Transverse colon (tissue), 4 donors: Measurements from ENCODE around the gene C10orf95. TPM values are rescaled to one million over a fixed set of nuclear protein-coding genes. Genes with fewer than 3 reads are reported as not detected.

Source experiments
- DNase-seq: peaks from one replicate; pipeline ENCODE4 v3.0.0-alpha.2; 2019
- H3K27ac ChIP-seq, 4 donors: fragments of 200-600 bp; sonication (generic); 2 replicates each; pipeline ENCODE4 v1.5.1; 2016 to 2018; ENCODE audit warnings: inconsistent platforms in 4 of 4
- H3K27me3 ChIP-seq: fragments of 200-600 bp; sonication (generic); 2 replicates; pipeline ENCODE4 v1.5.1; 2017; ENCODE audit warnings: inconsistent platforms
- H3K36me3 ChIP-seq, 4 donors: fragments of 200-600 bp; sonication (generic); 2 replicates each; pipeline ENCODE4 v1.5.1; 2017 to 2019; ENCODE audit warnings: inconsistent platforms in 4 of 4
- H3K4me1 ChIP-seq, 4 donors: fragments of 200-600 bp; sonication (generic); 2 replicates each; pipeline ENCODE4 v1.5.1; 2017 to 2020; ENCODE audit warnings: inconsistent platforms in 4 of 4
- H3K4me3 ChIP-seq, 4 donors: fragments of 200-600 bp; sonication (generic); 1 replicate in 1 of 4; 2 replicates in 3 of 4; pipeline versions ENCODE4 v1.5.1 to v1.6.1; 2017 to 2019; ENCODE audit warnings: inconsistent platforms in 4 of 4
- H3K9me3 ChIP-seq, 2 donors: fragments of 200-600 bp; sonication (generic); 2 replicates each; pipeline ENCODE4 v1.5.1; 2017 to 2019; ENCODE audit warnings: inconsistent platforms in 2 of 2
- CTCF ChIP-seq, 5 experiments: fragments of 200-600 bp in 3 of 5; fragments of 450-650 bp in 2 of 5; sonication (generic) in 3 of 5; IDR thresholded peaks; 1 replicate in 2 of 5; 2 replicates in 3 of 5; pipeline ENCODE4 v1.5.1; 2016 to 2017; ENCODE audit warnings: antibody characterized with exemption in 5 of 5, inconsistent platforms in 3 of 5, mild to moderate bottlenecking in 2 of 5, moderate library complexity in 1 of 5
- EP300 ChIP-seq: sonication (generic); formaldehyde crosslinking; IDR thresholded peaks from one replicate; pipeline ENCODE4 v1.6.1; 2017; ENCODE audit warnings: antibody characterized with exemption, low read depth
- POLR2A ChIP-seq: fragments of 450-650 bp; IDR thresholded peaks from one replicate; pipeline ENCODE4 v1.6.1; 2016; ENCODE audit warnings: antibody characterized with exemption, mild to moderate bottlenecking, moderate library complexity
- POLR2AphosphoS5 ChIP-seq, 3 donors: sonication (generic); formaldehyde crosslinking; IDR thresholded peaks; one replicate each; pipeline ENCODE4 v1.6.1; 2016; ENCODE audit warnings: antibody characterized with exemption in 3 of 3
- WGBS, 2 donors: methylation state at CpG; one replicate each; pipeline ENCODE4 v1.1.5; 2018; ENCODE audit warnings: low coverage in 1 of 2; 5-methylcytosine and 5-hydroxymethylcytosine counted together
- in situ Hi-C, 4 donors: fragments of 200-750 bp; cut with MboI; loops; one replicate each; pipeline versions ENCODE4 v1.15.0 to v1.15.1; 2017; ENCODE audit warnings: low sequenced_read_pairs in 3 of 4, low pct_ligation_motif_present in 1 of 4, low pct_unique_long_range_greater_than_20kb in 1 of 4
- intact Hi-C: fragments of 100-400 bp; cut with DNase I; formaldehyde crosslinking; loops from one replicate; pipeline ENCODE4 v1.15.1; 2023; ENCODE audit warnings: low total_unique reads
- total RNA-seq, 4 donors: library from RNA; depleted of rRNA; stranded (reverse); fragments of >200 nt; gene quantifications; one replicate each; pipeline ENCODE4 v1.1.0, GENCODE V29; 2016

C10orf95 gene
- total RNA-seq, 4 donors from 2014 or later, result 0.48 to 34.4 (median 1.1) TPM

GRCh38 chr10:102435133-102435497, 16.2 kb downstream of the C10orf95 start:
- peaks cover 23% of the 10 kb centered on the region for H3K27me3 ChIP-seq
- TF ChIP-seq CTCF (IDR thresholded peaks at IDR 0.05) (no peak), POLR2A (no peak), EP300 (no peak), POLR2AphosphoS5 (IDR thresholded peaks at IDR 0.05) (no peak)
- WGBS, 2 donors, result 40 to 71% methylated on average over 1 to 5 of the region's 5 CpGs
- in situ Hi-C loops (no loop called here), intact Hi-C loops (no loop called here)
- H3K4me1 ChIP-seq, result peaks cover 7 to 37% (median 14%) of the 10 kb centered on the region in 4 donors
- no peak for DNase-seq
- H3K36me3 ChIP-seq, result no peaks in the 10 kb centered on the region
- peak overlapping the region in 2 of 4 donors; percentile 9 to 28 for H3K4me3 ChIP-seq
- H3K9me3 ChIP-seq, result no peaks in the 10 kb centered on the region
- H3K27ac ChIP-seq, result peak overlapping the region; percentile 31 to 51 (median 42)

GRCh38 chr10:102434394-102435132, 16.8 kb downstream of the C10orf95 start:
- no peaks in the 10 kb centered on the region for H3K9me3 ChIP-seq
- peaks cover 23% of the 10 kb centered on the region for H3K27me3 ChIP-seq
- H3K4me3 ChIP-seq, result no peak overlapping the region
- DNase-seq, result no peak
- 29% methylated on average over 9 of the region's 9 CpGs; no CpG with 5 or more reads in 1 of the 2 donors for WGBS, 2 donors
- no peak for TF ChIP-seq CTCF (IDR thresholded peaks at IDR 0.05)
- no peak for TF ChIP-seq EP300
- no peak for TF ChIP-seq POLR2A
- no peak for TF ChIP-seq POLR2AphosphoS5 (IDR thresholded peaks at IDR 0.05)
- peak overlapping the region; percentile 31 to 51 (median 42) for H3K27ac ChIP-seq
- in situ Hi-C loops (no loop called here), intact Hi-C loops (no loop called here)
- no peaks in the 10 kb centered on the region for H3K36me3 ChIP-seq
- peaks cover 7 to 37% (median 14%) of the 10 kb centered on the region in 4 donors for H3K4me1 ChIP-seq

GRCh38 chr10:102433619-102434046, 17.7 kb downstream of the C10orf95 start:
- 46 to 50% methylated on average over 1 to 5 of the region's 5 CpGs for WGBS, 2 donors
- Histone ChIP-seq H3K4me3 (no peak overlapping the region), H3K27ac (peak overlapping the region in 1 of 4 donors; percentile 1), H3K9me3 (no peaks in the 10 kb centered on the region), H3K4me1 (peaks cover 7 to 37% (median 14%) of the 10 kb centered on the region in 4 donors), H3K27me3 (peaks cover 23% of the 10 kb centered on the region), H3K36me3 (no peaks in the 10 kb centered on the region)
- DNase-seq, result no peak
- in situ Hi-C loops, result no loop called here
- intact Hi-C loops, result no loop called here
- TF ChIP-seq POLR2AphosphoS5 (IDR thresholded peaks at IDR 0.05), result no peak
- TF ChIP-seq EP300, result no peak
- TF ChIP-seq CTCF (IDR thresholded peaks at IDR 0.05), result no peak
- TF ChIP-seq POLR2A, result no peak

GRCh38 chr10:102432162-102432950, 19.0 kb downstream of the C10orf95 start, which contains the start of gene CUEDC2:
Gene CUEDC2 (minus strand): TSS chr10:102432574. CDS start chr10:102425188, 7,386 bp downstream.
- Histone ChIP-seq H3K9me3 (no peaks in the 10 kb centered on the region), H3K4me3 (peak within 1 kb of the TSS; percentile 68 to 99 (median 83)), H3K36me3 (no peaks in the 10 kb centered on the region), H3K4me1 (peaks cover 7 to 37% (median 14%) of the 10 kb centered on the region in 4 donors), H3K27me3 (peaks cover 23% of the 10 kb centered on the region), H3K27ac (peak within 1 kb of the TSS; percentile 83 to 87 (median 84))
- 0% methylated on average over 2 to 50 of the region's 52 CpGs for WGBS, 2 donors
- peak; percentile 98 for DNase-seq
- intact Hi-C loops, result no loop called here
- TF ChIP-seq POLR2A, result peak; percentile 6
- TF ChIP-seq CTCF (IDR thresholded peaks at IDR 0.05), result no peak
- no peak for TF ChIP-seq EP300
- TF ChIP-seq POLR2AphosphoS5 (IDR thresholded peaks at IDR 0.05), result peak; percentile 29 to 56 (median 55)
- in situ Hi-C loops, result no loop called here
